ENCODE measurements around the gene ATP8A2. TPM values are rescaled to one million over a fixed set of nuclear protein-coding genes. Genes with fewer than 3 reads are reported as not detected.

ATP8A2 gene
- total RNA-seq, 1 donor from 2014 or later: 1.3 TPM

- no peak for TF ChIP-seq EZH2 (IDR thresholded peaks at IDR 0.05; ENCODE audit: insufficient read depth, low read length)
- no peak for TF ChIP-seq CTCF (IDR thresholded peaks at IDR 0.05; ENCODE audit: insufficient read depth, low read depth, low read length)
- Mint-ChIP-seq H3K9me3 (ENCODE audit: unreplicated experiment) (peaks cover 7% of the 10 kb centered on the region), H3K36me3 (ENCODE audit: low read depth, unreplicated experiment) (no peaks in the 10 kb centered on the region), H3K27me3 (ENCODE audit: low read depth, unreplicated experiment) (peaks cover 4% of the 10 kb centered on the region), H3K4me3 (ENCODE audit: unreplicated experiment) (no peak overlapping the region), H3K4me1 (ENCODE audit: low read depth, unreplicated experiment) (no peaks in the 10 kb centered on the region), H3K27ac (ENCODE audit: unreplicated experiment) (no peak overlapping the region)
- Histone ChIP-seq H3K4me1 (ENCODE audit: insufficient read depth, low read length) (no peaks in the 10 kb centered on the region), H3K9me3 (ENCODE audit: insufficient read depth, low read depth, low read length) (no peaks in the 10 kb centered on the region), H3K4me3 (ENCODE audit: insufficient read depth, low read depth, low read length) (no peak overlapping the region), H3K9ac (ENCODE audit: low read length) (no peak overlapping the region), H3K4me2 (ENCODE audit: low read length) (no peak overlapping the region), H3K27me3 (ENCODE audit: insufficient read depth, low read length) (peaks cover 4% of the 10 kb centered on the region), H4K20me1 (ENCODE audit: insufficient read depth, low read length) (no peaks in the 10 kb centered on the region), H3K27ac (ENCODE audit: low read depth, low read length) (no peak overlapping the region), H2AFZ (ENCODE audit: low read depth, low read length) (no peak overlapping the region), H3K79me2 (ENCODE audit: insufficient read depth, low read length) (no peaks in the 10 kb centered on the region), H3K36me3 (ENCODE audit: insufficient read depth, low read length) (no peaks in the 10 kb centered on the region)
- DNase-seq (ENCODE audit: low read depth): no peak
- FAIRE-seq: no peak
Observed at GRCh38 chr13:25409938-25410337, 38.2 kb downstream of the ATP8A2 start.

- Mint-ChIP-seq H3K4me1 (ENCODE audit: low read depth, unreplicated experiment) (no peaks in the 10 kb centered on the region), H3K4me3 (ENCODE audit: unreplicated experiment) (no peak overlapping the region), H3K27me3 (ENCODE audit: low read depth, unreplicated experiment) (peaks cover 8% of the 10 kb centered on the region), H3K36me3 (ENCODE audit: low read depth, unreplicated experiment) (no peaks in the 10 kb centered on the region), H3K27ac (ENCODE audit: unreplicated experiment) (no peak overlapping the region), H3K9me3 (ENCODE audit: unreplicated experiment) (peaks cover 7% of the 10 kb centered on the region)
- no peak overlapping the region for H3K27ac ChIP-seq (ENCODE audit: low read depth, low read length)
- no peak overlapping the region for H3K4me3 ChIP-seq (ENCODE audit: insufficient read depth, low read depth, low read length)
- no peaks in the 10 kb centered on the region for H4K20me1 ChIP-seq (ENCODE audit: insufficient read depth, low read length)
- H3K9ac ChIP-seq (ENCODE audit: low read length): no peak overlapping the region
- H2AFZ ChIP-seq (ENCODE audit: low read depth, low read length): no peak overlapping the region
- H3K27me3 ChIP-seq (ENCODE audit: insufficient read depth, low read length): peaks cover 14% of the 10 kb centered on the region
- no peaks in the 10 kb centered on the region for H3K4me1 ChIP-seq (ENCODE audit: insufficient read depth, low read length)
- H3K4me2 ChIP-seq (ENCODE audit: low read length): no peak overlapping the region
- H3K9me3 ChIP-seq (ENCODE audit: insufficient read depth, low read depth, low read length): no peaks in the 10 kb centered on the region
- no peak for DNase-seq (ENCODE audit: low read depth)
- FAIRE-seq: no peak
- no peaks in the 10 kb centered on the region for H3K36me3 ChIP-seq (ENCODE audit: insufficient read depth, low read length)
- TF ChIP-seq CTCF (IDR thresholded peaks at IDR 0.05; ENCODE audit: insufficient read depth, low read depth, low read length): no peak
- no peak for TF ChIP-seq EZH2 (IDR thresholded peaks at IDR 0.05; ENCODE audit: insufficient read depth, low read length)
- H3K79me2 ChIP-seq (ENCODE audit: insufficient read depth, low read length): no peaks in the 10 kb centered on the region
Observed at GRCh38 chr13:25415241-25415640, 43.5 kb downstream of the ATP8A2 start.

- H3K9ac ChIP-seq (ENCODE audit: low read length): no peak overlapping the region
- Mint-ChIP-seq H3K27ac (ENCODE audit: unreplicated experiment) (no peak overlapping the region), H3K9me3 (ENCODE audit: unreplicated experiment) (no peaks in the 10 kb centered on the region), H3K4me1 (ENCODE audit: low read depth, unreplicated experiment) (no peaks in the 10 kb centered on the region), H3K27me3 (ENCODE audit: low read depth, unreplicated experiment) (peaks cover 8% of the 10 kb centered on the region), H3K36me3 (ENCODE audit: low read depth, unreplicated experiment) (no peaks in the 10 kb centered on the region), H3K4me3 (ENCODE audit: unreplicated experiment) (no peak overlapping the region)
- H3K4me2 ChIP-seq (ENCODE audit: low read length): no peak overlapping the region
- H3K79me2 ChIP-seq (ENCODE audit: insufficient read depth, low read length): no peaks in the 10 kb centered on the region
- TF ChIP-seq EZH2 (IDR thresholded peaks at IDR 0.05; ENCODE audit: insufficient read depth, low read length) (no peak), CTCF (IDR thresholded peaks at IDR 0.05; ENCODE audit: insufficient read depth, low read depth, low read length) (no peak)
- H3K36me3 ChIP-seq (ENCODE audit: insufficient read depth, low read length): no peaks in the 10 kb centered on the region
- H3K4me1 ChIP-seq (ENCODE audit: insufficient read depth, low read length): no peaks in the 10 kb centered on the region
- H3K27me3 ChIP-seq (ENCODE audit: insufficient read depth, low read length): peaks cover 18% of the 10 kb centered on the region
- no peaks in the 10 kb centered on the region for H4K20me1 ChIP-seq (ENCODE audit: insufficient read depth, low read length)
- no peak overlapping the region for H3K4me3 ChIP-seq (ENCODE audit: insufficient read depth, low read depth, low read length)
- no peak overlapping the region for H2AFZ ChIP-seq (ENCODE audit: low read depth, low read length)
- H3K9me3 ChIP-seq (ENCODE audit: insufficient read depth, low read depth, low read length): no peaks in the 10 kb centered on the region
- H3K27ac ChIP-seq (ENCODE audit: low read depth, low read length): no peak overlapping the region
- no peak for DNase-seq (ENCODE audit: low read depth)
- FAIRE-seq: no peak
Observed at GRCh38 chr13:25417535-25417934, 45.8 kb downstream of the ATP8A2 start.

Measured in astrocyte (in vitro differentiated cells and primary cell).